ENCODE results near the gene NINJ2.

The NINJ2 gene

GRCh38 chr12:597926-598568, 65.2 kb downstream of the NINJ2 start:
- no peak overlapping the region for H3K4me2 ChIP-seq (ENCODE audit: low read length)
- WGBS (ENCODE audit: extremely low coverage, insufficient coverage, low lambda C conversion rate) = no CpG with 5 or more reads among the region's 13 CpGs

GRCh38 chr12:593396-594270, 69.6 kb downstream of the NINJ2 start:
- no peaks in the 10 kb centered on the region for H3K27me3 ChIP-seq (ENCODE audit: insufficient read depth, low read length, poor library complexity)
- no peaks in the 10 kb centered on the region for H3K4me1 ChIP-seq (ENCODE audit: control insufficient read depth, low read depth, low read length)
- no peak overlapping the region for H2BK120ac ChIP-seq (ENCODE audit: low read depth, low read length)
- no peak overlapping the region for H3K4ac ChIP-seq (ENCODE audit: low read depth, low read length)
- H3K56ac ChIP-seq (ENCODE audit: low read length) = no peak overlapping the region
- H2BK5ac ChIP-seq (ENCODE audit: low read length) = no peak overlapping the region
- H3K4me3 ChIP-seq (ENCODE audit: low read length) = no peak overlapping the region
- no peak for DNase-seq
- no peaks in the 10 kb centered on the region for H3K79me1 ChIP-seq (ENCODE audit: low read length)
- H3K36me3 ChIP-seq (ENCODE audit: control insufficient read depth, insufficient read depth, low read length) = no peaks in the 10 kb centered on the region
- no peak overlapping the region for H2BK15ac ChIP-seq (replicated peaks; ENCODE audit: low read depth)
- no peak overlapping the region for H3K27ac ChIP-seq (ENCODE audit: low read depth, low read length)
- no peak overlapping the region for H3K23ac ChIP-seq (ENCODE audit: low read length)
- no peak overlapping the region for H3K18ac ChIP-seq (ENCODE audit: low read length)
- no peak overlapping the region for H4K5ac ChIP-seq (ENCODE audit: low read length)
- WGBS (ENCODE audit: extremely low coverage, insufficient coverage, low lambda C conversion rate) = no CpG with 5 or more reads among the region's 7 CpGs
- H3K9ac ChIP-seq (ENCODE audit: low read length) = no peak overlapping the region
- H3K79me2 ChIP-seq (ENCODE audit: control insufficient read depth, insufficient read depth, low read length) = no peaks in the 10 kb centered on the region
- no peak overlapping the region for H4K8ac ChIP-seq (ENCODE audit: low read depth, low read length)
- H3K4me2 ChIP-seq (ENCODE audit: low read length) = no peak overlapping the region
- no peak overlapping the region for H2AK5ac ChIP-seq (ENCODE audit: low read length)

More at GRCh38 chr12:597926-598568, 65.2 kb downstream of the NINJ2 start:
- H3K18ac ChIP-seq (ENCODE audit: low read length) = no peak overlapping the region
- no peak overlapping the region for H3K9ac ChIP-seq (ENCODE audit: low read length)
- H2BK15ac ChIP-seq (replicated peaks; ENCODE audit: low read depth) = no peak overlapping the region
- no peak overlapping the region for H4K5ac ChIP-seq (ENCODE audit: low read length)
- H3K27me3 ChIP-seq (ENCODE audit: insufficient read depth, low read length, poor library complexity) = no peaks in the 10 kb centered on the region
- no peaks in the 10 kb centered on the region for H3K4me1 ChIP-seq (ENCODE audit: control insufficient read depth, low read depth, low read length)
- no peaks in the 10 kb centered on the region for H3K79me1 ChIP-seq (ENCODE audit: low read length)
- no peak overlapping the region for H2BK5ac ChIP-seq (ENCODE audit: low read length)
- no peak overlapping the region for H2AK5ac ChIP-seq (ENCODE audit: low read length)
- H2BK120ac ChIP-seq (ENCODE audit: low read depth, low read length) = no peak overlapping the region
- H3K4me3 ChIP-seq (ENCODE audit: low read length) = no peak overlapping the region
- no peak overlapping the region for H4K8ac ChIP-seq (ENCODE audit: low read depth, low read length)
- H3K4ac ChIP-seq (ENCODE audit: low read depth, low read length) = no peak overlapping the region
- H3K27ac ChIP-seq (ENCODE audit: low read depth, low read length) = no peak overlapping the region
- H3K36me3 ChIP-seq (ENCODE audit: control insufficient read depth, insufficient read depth, low read length) = no peaks in the 10 kb centered on the region
- no peaks in the 10 kb centered on the region for H3K79me2 ChIP-seq (ENCODE audit: control insufficient read depth, insufficient read depth, low read length)
- DNase-seq = no peak
- H3K23ac ChIP-seq (ENCODE audit: low read length) = no peak overlapping the region
- no peak overlapping the region for H3K56ac ChIP-seq (ENCODE audit: low read length)

- H2BK5ac ChIP-seq (ENCODE audit: low read length) = no peak overlapping the region
- no peaks in the 10 kb centered on the region for H3K27me3 ChIP-seq (ENCODE audit: insufficient read depth, low read length, poor library complexity)
- H3K79me2 ChIP-seq (ENCODE audit: control insufficient read depth, insufficient read depth, low read length) = no peaks in the 10 kb centered on the region
- H3K79me1 ChIP-seq (ENCODE audit: low read length) = no peaks in the 10 kb centered on the region
- H3K4me1 ChIP-seq (ENCODE audit: control insufficient read depth, low read depth, low read length) = no peaks in the 10 kb centered on the region
- H3K36me3 ChIP-seq (ENCODE audit: control insufficient read depth, insufficient read depth, low read length) = no peaks in the 10 kb centered on the region
- no peak overlapping the region for H3K27ac ChIP-seq (ENCODE audit: low read depth, low read length)
- WGBS (ENCODE audit: extremely low coverage, insufficient coverage, low lambda C conversion rate) = no CpG with 5 or more reads among the region's 11 CpGs
- H4K5ac ChIP-seq (ENCODE audit: low read length) = no peak overlapping the region
- no peak overlapping the region for H3K9ac ChIP-seq (ENCODE audit: low read length)
- H3K56ac ChIP-seq (ENCODE audit: low read length) = no peak overlapping the region
- H3K4me2 ChIP-seq (ENCODE audit: low read length) = no peak overlapping the region
- H2AK5ac ChIP-seq (ENCODE audit: low read length) = no peak overlapping the region
- no peak overlapping the region for H2BK120ac ChIP-seq (ENCODE audit: low read depth, low read length)
- no peak overlapping the region for H2BK15ac ChIP-seq (replicated peaks; ENCODE audit: low read depth)
- H3K4ac ChIP-seq (ENCODE audit: low read depth, low read length) = no peak overlapping the region
- no peak overlapping the region for H4K8ac ChIP-seq (ENCODE audit: low read depth, low read length)
- no peak overlapping the region for H3K23ac ChIP-seq (ENCODE audit: low read length)
- no peak for DNase-seq
- no peak overlapping the region for H3K18ac ChIP-seq (ENCODE audit: low read length)
- no peak overlapping the region for H3K4me3 ChIP-seq (ENCODE audit: low read length)
Observed at GRCh38 chr12:592024-592505, 71.2 kb downstream of the NINJ2 start.

GRCh38 chr12:591167-592023, 71.8 kb downstream of the NINJ2 start:
- Histone ChIP-seq H3K36me3 (ENCODE audit: control insufficient read depth, insufficient read depth, low read length) (no peaks in the 10 kb centered on the region), H3K4me3 (ENCODE audit: low read length) (no peak overlapping the region), H3K27me3 (ENCODE audit: insufficient read depth, low read length, poor library complexity) (no peaks in the 10 kb centered on the region), H3K9ac (ENCODE audit: low read length) (no peak overlapping the region), H3K23ac (ENCODE audit: low read length) (no peak overlapping the region), H3K27ac (ENCODE audit: low read depth, low read length) (no peak overlapping the region), H3K56ac (ENCODE audit: low read length) (no peak overlapping the region), H3K4me2 (ENCODE audit: low read length) (no peak overlapping the region), H4K5ac (ENCODE audit: low read length) (no peak overlapping the region), H2BK5ac (ENCODE audit: low read length) (no peak overlapping the region), H2BK120ac (ENCODE audit: low read depth, low read length) (no peak overlapping the region), H3K79me2 (ENCODE audit: control insufficient read depth, insufficient read depth, low read length) (no peaks in the 10 kb centered on the region), H2BK15ac (replicated peaks; ENCODE audit: low read depth) (no peak overlapping the region), H3K4me1 (ENCODE audit: control insufficient read depth, low read depth, low read length) (no peaks in the 10 kb centered on the region), H3K79me1 (ENCODE audit: low read length) (no peaks in the 10 kb centered on the region), H4K8ac (ENCODE audit: low read depth, low read length) (no peak overlapping the region), H3K18ac (ENCODE audit: low read length) (no peak overlapping the region), H2AK5ac (ENCODE audit: low read length) (no peak overlapping the region), H3K4ac (ENCODE audit: low read depth, low read length) (no peak overlapping the region)
- no peak for DNase-seq
- WGBS (ENCODE audit: extremely low coverage, insufficient coverage, low lambda C conversion rate) = no CpG with 5 or more reads among the region's 16 CpGs

- no peaks in the 10 kb centered on the region for H3K79me2 ChIP-seq (ENCODE audit: control insufficient read depth, insufficient read depth, low read length)
- no peak overlapping the region for H3K4me3 ChIP-seq (ENCODE audit: low read length)
- no peak overlapping the region for H4K5ac ChIP-seq (ENCODE audit: low read length)
- H4K8ac ChIP-seq (ENCODE audit: low read depth, low read length) = no peak overlapping the region
- H3K79me1 ChIP-seq (ENCODE audit: low read length) = no peaks in the 10 kb centered on the region
- DNase-seq = no peak
- H2BK15ac ChIP-seq (replicated peaks; ENCODE audit: low read depth) = no peak overlapping the region
- no CpG with 5 or more reads among the region's 14 CpGs for WGBS (ENCODE audit: extremely low coverage, insufficient coverage, low lambda C conversion rate)
- H3K4me2 ChIP-seq (ENCODE audit: low read length) = no peak overlapping the region
- no peak overlapping the region for H3K9ac ChIP-seq (ENCODE audit: low read length)
- no peak overlapping the region for H2AK5ac ChIP-seq (ENCODE audit: low read length)
- no peak overlapping the region for H3K18ac ChIP-seq (ENCODE audit: low read length)
- H3K27ac ChIP-seq (ENCODE audit: low read depth, low read length) = no peak overlapping the region
- H3K4ac ChIP-seq (ENCODE audit: low read depth, low read length) = no peak overlapping the region
- no peaks in the 10 kb centered on the region for H3K27me3 ChIP-seq (ENCODE audit: insufficient read depth, low read length, poor library complexity)
- H3K56ac ChIP-seq (ENCODE audit: low read length) = no peak overlapping the region
- no peak overlapping the region for H2BK120ac ChIP-seq (ENCODE audit: low read depth, low read length)
- H3K4me1 ChIP-seq (ENCODE audit: control insufficient read depth, low read depth, low read length) = no peaks in the 10 kb centered on the region
- H2BK5ac ChIP-seq (ENCODE audit: low read length) = no peak overlapping the region
- no peaks in the 10 kb centered on the region for H3K36me3 ChIP-seq (ENCODE audit: control insufficient read depth, insufficient read depth, low read length)
- no peak overlapping the region for H3K23ac ChIP-seq (ENCODE audit: low read length)
Observed at GRCh38 chr12:590206-590750, 73.0 kb downstream of the NINJ2 start.
